ENCODE measurements around the gene HSD17B13.

Gene HSD17B13

GRCh38 chr4:87260477-87260876 is 62.2 kb downstream of the HSD17B13 start:
- no peak for DNase-seq

GRCh38 chr4:87258677-87259076 is 64.0 kb downstream of the HSD17B13 start:
- no peak for DNase-seq

- no peak for DNase-seq
These were observed 65.2 kb downstream of the HSD17B13 start for GRCh38 chr4:87257523-87257922.

- DNase-seq: no peak
These were observed 66.9 kb downstream of the HSD17B13 start for GRCh38 chr4:87255755-87256154.

All from inflammatory macrophage treated with lipopolysaccharide for 1 hour (primary cell).